Amniotic epithelial cell (primary cell): Measurements from ENCODE around the gene ORC1.

Experiments
- DNase-seq: peaks from one replicate; pipeline ENCODE4 v3.0.0-alpha.2; 2010; ENCODE audit warnings: low read depth

Gene ORC1

GRCh38 chr1:52404116-52404974 is at the start of gene ORC1, which contains the start of gene PRPF38A:
Gene ORC1 (minus strand): TSS chr1:52404423. CDS start chr1:52402223, 2,200 bp downstream.
Gene PRPF38A (plus strand): TSS chr1:52404602. CDS start chr1:52404750, 148 bp downstream.
- DNase-seq: peak; percentile 95

GRCh38 chr1:52444463-52444862 is 40.2 kb upstream of the ORC1 start:
- DNase-seq: no peak

GRCh38 chr1:52439976-52440375 is 35.8 kb upstream of the ORC1 start:
- no peak for DNase-seq

DNA sequence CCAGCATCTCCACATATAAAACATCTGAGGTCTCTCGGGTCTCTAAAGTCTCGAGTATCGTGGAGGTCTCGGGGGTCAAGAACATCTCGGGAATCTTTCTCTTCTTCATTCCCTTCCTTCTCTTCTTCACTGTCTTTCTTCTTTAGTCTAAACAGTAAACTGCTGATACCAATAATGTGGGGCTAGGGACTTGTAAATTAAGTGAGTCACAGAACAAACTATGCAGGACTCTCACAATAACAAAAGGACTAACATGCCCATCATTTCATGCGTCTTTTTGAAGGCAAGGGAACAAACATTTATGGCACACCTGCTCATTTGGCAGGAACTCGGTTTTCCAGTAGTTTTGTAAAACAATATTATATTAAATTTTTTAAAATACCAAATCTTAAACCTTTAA is 32.6 kb upstream of the ORC1 start:
- no peak for DNase-seq

DNA sequence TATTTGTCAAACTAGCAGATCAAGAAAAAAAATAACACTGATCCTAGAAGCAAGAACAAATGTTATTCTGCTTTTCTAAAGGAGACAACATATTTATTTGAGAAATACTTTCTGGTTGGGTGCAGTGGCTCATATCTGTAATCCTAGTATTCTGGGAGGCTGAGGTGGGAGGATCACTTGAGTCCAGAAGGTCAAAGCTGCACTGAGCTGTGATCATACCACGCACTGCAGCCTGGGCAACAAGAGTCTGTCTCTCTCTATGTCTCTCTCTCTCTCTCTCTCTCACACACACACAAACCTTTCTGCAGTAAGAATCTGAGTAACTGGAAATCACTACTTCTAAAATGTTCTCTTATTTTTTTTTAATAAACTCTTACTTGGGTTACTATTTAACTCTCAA is 31.4 kb upstream of the ORC1 start:
- DNase-seq: no peak

DNA sequence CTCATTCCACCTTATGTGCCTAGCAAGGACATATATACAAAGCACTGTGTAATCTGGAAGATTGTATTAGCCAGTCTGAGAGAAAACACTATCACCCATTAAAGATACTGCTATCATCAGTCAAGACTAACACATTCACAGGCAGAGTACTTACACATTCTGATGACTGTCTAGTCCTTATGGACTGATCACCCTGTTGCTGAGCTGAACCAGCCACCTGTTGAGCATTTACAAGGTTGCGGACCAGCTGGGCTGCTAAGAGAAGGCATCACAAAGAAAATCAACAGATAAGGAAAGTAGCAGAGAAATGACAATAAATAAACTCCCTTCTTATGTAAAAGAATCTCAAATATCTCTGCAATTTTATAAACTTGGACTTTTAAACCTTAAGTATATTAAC is 31.0 kb upstream of the ORC1 start:
- no peak for DNase-seq

- DNase-seq: no peak
These were observed 28.6 kb upstream of the ORC1 start for GRCh38 chr1:52432807-52433206.

GRCh38 chr1:52427152-52427551 is 22.9 kb upstream of the ORC1 start:
- no peak for DNase-seq

DNA sequence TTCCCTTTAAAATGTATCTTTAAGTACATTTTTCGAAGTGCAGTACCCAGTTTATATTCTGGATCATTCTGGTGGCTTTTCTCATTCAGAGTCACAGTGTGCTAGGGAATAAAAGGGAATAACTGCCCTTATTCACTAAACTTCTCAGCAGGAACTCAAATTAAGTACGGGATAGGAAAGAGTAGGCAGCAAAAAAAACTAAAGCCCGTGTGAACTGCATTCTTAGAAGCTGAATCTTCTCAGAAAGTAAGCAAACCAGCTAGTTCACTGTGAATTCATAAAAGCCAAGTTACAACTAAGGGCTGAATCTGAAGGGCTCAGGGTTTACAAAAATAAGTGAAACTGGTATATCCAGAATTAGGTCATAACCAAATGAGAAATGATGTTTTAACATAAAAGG is 22.1 kb upstream of the ORC1 start:
- no peak for DNase-seq

DNA sequence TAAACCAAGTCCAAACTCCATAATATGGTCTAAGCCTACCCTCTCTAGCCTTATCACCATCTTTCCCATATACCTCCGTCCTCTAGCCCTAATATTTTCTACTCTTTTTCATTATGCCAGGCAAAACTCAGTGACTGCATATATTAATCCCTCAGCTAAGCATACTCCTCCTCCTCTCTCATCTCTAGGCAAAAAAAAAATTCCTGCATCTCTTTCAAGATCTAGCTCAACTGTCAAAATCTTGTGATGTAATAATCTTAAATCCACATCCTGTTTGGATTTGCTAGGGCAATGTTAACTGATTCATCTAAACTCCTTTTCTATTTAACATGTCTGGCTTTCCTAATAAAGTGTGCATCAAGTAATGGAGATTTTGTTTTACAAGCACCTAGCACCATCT is 20.6 kb upstream of the ORC1 start:
- DNase-seq: peak; percentile 59

DNA sequence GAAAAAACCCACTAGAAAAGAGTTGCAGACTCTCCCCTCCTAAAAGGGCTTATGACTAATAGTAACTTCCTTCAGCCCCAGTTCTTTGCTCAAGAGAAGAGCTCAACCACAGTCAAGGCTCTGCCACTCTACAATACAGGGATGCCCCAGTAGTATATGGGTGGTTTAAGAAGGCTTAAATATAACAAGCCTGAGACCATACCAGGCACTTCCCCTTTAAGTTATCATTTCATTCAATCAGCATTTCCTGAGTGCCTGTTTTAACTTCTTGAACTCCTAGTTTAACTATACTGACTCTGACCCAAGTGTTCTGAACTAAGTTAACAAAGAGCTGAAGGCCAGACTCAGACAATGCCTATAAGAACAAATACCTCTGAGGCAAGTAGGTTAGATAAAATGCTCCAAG is 20.0 kb upstream of the ORC1 start:
- DNase-seq: peak; percentile 18

DNA sequence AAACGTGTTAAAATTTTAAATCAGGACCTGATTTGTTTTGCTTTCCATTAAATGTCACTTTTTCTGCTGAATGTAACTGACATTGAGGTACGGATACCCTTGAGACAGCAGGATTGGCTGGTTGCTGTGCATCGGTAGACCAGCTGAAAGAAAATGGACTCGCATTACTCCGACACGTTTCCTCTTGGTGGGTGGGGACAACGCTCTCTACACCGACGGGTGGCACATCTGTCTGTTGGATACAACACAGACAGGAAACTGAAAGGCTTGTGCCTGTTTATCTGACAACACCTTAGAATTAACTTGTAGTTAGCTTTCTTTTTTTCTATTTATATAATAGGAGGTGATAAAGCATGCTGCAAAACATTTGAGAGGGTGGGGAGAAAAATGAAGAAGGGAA is 19.5 kb upstream of the ORC1 start:
- no peak for DNase-seq

DNA sequence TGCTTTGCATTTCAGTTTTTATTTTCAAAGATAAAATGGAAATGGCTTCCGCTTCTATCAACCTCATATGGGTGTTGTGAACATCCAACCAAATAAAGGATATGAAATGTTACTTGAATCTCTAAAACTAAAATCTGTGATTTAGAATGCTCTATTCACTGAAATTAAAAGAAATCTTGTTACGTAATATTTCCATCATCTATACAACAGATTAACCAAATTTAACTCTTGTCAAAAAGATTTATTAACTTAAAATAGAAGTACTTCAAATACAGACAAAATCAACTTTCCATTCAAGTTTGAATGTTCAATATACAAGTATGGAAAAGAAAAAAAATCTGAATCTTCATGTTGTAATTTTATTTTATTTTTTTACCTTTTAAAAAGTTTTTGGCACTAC is 18.8 kb upstream of the ORC1 start:
- DNase-seq: no peak

GRCh38 chr1:52420713-52421112 is 16.5 kb upstream of the ORC1 start:
- no peak for DNase-seq

DNA sequence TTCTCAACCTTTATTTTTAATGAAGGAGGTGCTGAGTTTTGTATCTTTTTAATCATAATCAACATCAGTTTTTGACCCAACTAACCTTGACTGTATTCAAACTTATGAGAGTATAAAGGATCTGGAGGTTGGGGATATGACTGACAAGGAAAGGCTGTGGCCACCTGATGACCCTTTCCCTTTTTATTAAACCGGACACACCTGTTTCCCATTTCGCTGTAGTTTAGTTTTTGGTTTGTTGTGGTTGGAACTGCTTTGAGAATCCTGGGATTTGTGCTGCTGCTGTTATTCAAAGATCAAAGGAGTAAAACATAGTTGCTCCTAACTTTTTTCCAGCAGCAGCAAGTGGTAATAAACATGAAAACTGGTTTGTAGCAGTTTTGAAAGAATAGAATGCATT is 12.6 kb upstream of the ORC1 start:
- DNase-seq: no peak

DNA sequence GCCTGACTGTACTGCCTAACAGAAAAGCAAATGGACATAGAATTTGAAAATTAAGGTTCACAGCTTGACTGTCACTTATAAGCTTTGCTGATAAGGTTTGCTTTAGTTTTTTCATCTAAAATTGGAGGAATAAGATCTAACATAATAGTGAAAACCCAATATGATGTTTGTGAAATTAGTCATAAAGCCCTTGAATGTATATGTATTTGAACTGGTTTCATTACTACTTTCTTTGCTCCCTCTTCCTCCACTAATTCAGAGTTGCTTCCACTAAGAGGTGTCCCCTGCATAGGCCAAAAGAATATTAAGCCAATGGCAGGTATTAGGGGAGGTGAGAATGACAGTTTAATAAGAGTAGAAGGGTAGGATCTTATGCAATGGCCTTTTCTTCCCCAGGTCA is 10.7 kb upstream of the ORC1 start:
- no peak for DNase-seq

DNA sequence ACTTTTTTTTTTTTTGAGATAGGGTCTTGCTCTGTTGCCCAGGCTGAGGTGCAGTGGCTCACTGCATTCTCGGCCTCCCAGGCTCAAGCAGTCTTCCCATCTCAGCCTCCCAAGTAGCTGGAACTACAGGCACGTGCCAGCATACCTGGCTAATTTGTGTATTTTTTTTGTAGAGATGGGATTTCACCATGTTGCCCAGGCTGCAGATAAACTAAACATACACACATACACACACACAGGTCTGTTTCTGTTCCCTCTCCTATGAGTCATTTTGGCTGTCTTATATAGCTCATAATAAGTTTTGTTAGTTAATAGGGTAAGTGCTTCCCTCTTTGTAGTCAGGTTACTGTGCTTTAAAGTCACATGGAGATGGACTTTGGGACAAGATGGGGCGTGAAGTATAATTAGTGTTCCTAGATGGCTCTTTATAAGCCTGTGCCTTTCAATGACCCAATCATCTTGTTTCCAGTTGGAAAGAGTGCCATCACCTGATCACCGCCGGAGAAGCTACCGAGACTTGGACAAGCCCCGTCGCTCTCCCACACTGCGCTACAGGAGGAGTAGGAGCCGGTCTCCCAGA is 9.3 kb upstream of the ORC1 start:
- peak; percentile 20 for DNase-seq

DNA sequence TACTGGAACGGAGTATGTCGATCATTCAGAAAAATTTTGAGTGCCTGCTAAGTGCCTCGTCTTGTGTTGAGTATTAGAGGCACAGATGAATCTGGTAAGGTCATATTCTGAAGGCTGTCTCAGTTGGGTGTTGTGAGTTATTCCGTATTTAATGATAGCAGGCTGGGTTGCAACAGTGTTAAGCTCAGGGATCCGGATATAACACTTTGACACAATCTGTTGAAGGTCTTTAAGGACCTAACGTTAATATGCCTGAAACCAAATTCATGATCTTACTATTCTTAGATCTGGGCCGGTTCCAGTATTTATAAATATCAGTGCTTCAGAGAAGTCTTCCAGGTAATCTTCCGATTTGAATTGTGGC is 734 bp upstream of the ORC1 start:
- no peak for DNase-seq

GRCh38 chr1:52403566-52404115 is 582 bp downstream of the ORC1 start:
- DNase-seq: peak; percentile 71

GRCh38 chr1:52402860-52403240 is 1.4 kb downstream of the ORC1 start:
- DNase-seq: no peak

DNA sequence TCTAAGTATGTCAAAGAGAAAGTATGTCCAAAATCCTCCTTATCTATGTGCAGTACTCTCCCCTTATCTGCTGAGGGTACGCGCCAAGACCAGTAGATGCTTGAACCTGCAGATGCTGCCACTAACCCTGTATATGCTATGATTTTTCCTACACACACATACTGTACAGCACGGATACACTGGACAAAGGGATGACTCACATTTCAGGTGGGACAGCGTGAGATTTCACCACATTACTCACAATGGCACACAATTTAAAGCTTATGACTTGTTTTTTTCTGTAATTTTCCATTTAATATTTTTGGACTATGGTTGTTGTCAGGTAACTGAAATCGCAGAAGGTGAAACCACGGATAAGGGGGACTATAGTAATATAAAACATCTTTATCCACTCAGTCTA is 4.1 kb downstream of the ORC1 start:
- DNase-seq: no peak

GRCh38 chr1:52399629-52400028 is 4.6 kb downstream of the ORC1 start:
- DNase-seq: no peak

DNA sequence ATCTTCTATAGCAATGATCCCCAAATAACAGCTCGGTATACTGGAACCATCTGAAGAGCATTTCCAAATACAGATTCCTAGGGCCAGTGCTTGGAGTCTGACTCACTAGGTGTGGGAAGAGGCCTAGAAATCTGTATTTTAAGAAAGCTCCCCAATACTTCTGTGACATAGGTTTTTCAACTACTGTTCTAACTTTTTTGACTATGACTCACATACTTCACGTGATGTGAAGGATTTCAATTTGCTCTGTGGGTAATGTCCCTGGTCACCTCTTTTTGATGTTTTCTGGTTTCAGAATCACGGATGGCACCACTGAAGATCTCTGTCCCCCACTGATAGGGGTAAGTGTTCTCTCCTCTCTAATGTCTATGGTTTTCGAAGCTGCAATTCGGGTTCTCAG is 11.0 kb downstream of the ORC1 start:
- no peak for DNase-seq

GRCh38 chr1:52386458-52386857 is 17.8 kb downstream of the ORC1 start:
- no peak for DNase-seq
